ENCODE data around the gene ATF6.

Gene ATF6

GRCh38 chr1:161972828-161973227 lies 206.7 kb downstream of the ATF6 start:
- no peak for DNase-seq (ENCODE audit: low read depth)

DNA sequence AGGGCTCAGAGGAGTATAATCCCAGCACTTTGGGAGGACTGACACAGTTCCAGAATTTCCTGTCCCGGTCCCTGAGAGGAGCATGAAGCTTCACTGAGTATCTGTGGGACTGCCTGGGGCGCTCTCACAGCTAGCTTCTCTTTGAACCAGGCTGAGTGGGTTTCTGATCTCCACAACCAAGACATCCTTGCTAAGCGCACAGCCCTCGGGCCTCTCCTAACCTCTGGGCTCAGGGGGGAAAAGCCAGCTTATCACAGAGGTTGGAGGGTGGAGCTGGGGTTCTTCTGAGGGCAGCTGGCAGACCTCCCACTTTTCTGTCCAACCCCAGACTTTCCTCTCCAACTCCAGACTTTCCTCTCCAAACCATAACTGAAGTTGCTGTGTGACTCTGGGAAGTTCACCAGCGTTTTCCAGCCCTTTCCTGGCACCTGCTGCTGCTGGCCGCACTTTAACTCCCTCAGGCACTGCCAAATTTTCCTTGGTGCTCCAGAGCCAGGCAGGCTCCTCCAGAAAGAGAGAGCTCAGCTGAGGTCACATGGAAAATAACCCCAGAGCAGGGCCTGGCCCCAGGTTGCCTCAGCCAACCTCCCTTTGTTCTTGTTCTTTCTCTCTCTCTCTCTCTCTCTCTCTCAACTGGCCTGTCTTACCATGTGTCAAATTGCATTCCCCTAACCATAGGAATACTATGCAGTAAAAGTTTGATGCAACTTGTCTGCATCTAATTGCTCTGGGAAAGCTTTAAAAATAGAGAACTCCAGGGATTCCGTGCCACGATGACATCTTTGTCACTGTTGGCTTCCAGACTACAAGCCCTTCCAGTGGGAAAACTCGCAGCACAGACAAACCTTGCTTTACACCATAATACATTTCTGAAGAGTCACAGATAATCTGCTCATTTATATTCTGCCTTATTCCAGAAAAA lies 208.1 kb downstream of the ATF6 start:
- no peak for DNase-seq (ENCODE audit: low read depth)

GRCh38 chr1:161978011-161978790 lies 212.1 kb downstream of the ATF6 start:
- no peak for DNase-seq (ENCODE audit: low read depth)

DNA sequence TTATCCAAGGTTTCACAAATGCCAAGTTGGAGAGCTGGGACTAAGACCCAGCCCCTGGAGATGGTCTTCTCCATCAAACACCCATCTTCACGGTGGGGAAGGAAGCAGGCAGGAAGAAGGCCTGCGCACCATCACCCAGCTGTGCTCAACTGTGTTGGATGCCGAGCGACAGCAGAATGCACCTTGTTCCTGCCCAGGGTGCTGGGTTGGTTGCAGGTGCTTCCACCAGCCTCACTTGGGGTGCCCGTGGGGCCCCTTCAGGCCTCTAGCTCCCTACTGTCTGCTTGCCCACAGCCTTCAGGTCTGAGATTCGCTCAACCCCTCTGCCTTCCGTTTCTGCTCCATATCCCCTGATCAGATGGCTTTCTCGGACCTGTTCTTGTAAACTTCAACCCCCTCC lies 215.0 kb downstream of the ATF6 start:
- no peak for DNase-seq (ENCODE audit: low read depth)

GRCh38 chr1:161981735-161982506 lies 215.8 kb downstream of the ATF6 start:
- DNase-seq (ENCODE audit: low read depth), result no peak

DNA sequence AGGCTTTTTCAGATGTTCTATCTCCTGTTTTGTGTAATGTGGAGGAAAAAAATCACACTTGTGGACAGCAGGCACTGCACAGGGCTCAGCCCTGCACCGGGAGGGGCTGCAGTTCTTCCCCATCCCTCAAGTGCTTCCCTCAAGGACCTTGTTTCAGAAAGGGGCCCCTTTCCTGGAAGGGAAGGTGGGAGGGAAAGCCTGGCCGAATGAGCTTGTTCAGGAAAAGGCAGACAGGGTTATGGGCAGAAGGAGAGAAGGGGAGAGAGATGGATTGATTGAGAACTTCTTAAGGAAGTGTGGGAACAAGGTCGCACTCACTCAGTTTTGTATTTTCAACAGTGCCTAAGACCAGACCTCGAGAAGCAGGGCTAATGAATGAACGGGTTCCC lies 216.4 kb downstream of the ATF6 start:
- DNase-seq (ENCODE audit: low read depth), result no peak

- no peak for DNase-seq (ENCODE audit: low read depth)
Measured at GRCh38 chr1:161982917-161983316, 216.8 kb downstream of the ATF6 start.

DNA sequence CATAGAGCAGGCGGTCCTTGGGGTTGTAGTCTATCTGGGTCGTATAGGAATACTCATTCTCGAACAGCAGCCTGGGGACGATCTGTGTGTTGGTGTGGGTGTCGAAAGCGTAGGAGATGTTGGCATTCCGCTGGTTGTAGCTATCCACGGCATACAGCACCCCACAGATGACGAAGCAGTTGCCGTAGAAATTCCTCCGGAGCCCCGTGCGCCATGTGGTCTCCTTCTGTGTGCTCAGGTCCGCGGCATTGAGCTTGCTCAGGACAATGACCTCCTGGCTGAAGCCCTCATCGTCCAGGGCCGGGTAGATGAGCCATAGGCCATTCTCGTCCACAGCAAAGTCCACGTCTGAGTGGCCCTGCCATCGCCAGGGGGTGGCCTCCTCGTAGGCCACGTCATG lies 217.6 kb downstream of the ATF6 start:
- DNase-seq (ENCODE audit: low read depth), result no peak

DNA sequence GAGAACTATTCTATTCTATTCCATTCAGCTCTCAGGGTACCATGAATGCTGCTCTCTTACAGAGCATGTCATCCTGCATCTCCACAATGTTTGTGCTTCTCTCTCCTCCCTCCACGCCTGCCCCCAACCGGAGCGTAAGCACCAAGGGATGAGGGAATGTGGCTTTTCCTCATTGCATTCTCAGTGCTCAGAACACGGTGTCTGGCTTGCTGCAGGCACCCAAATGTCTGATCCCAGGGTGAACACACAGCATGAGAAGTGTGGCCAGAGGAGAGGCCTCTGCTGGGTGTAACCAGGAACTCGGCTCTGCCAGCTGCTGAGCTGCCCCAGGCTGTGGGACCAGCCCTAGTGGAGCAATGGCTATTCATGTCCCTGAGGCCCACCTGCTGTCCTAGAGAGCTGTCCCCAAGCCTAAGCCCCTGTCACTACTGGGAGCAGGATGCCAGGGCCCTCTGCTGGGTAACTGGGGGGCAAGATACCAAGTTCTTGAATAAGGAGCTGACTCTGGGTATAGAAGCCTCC lies 219.2 kb downstream of the ATF6 start:
- no peak for DNase-seq (ENCODE audit: low read depth)

GRCh38 chr1:161986328-161986727 lies 220.2 kb downstream of the ATF6 start:
- no peak for DNase-seq (ENCODE audit: low read depth)

GRCh38 chr1:161987303-161987702 lies 221.2 kb downstream of the ATF6 start:
- no peak for DNase-seq (ENCODE audit: low read depth)

GRCh38 chr1:161987872-161988271 lies 221.8 kb downstream of the ATF6 start:
- DNase-seq (ENCODE audit: low read depth), result no peak

DNA sequence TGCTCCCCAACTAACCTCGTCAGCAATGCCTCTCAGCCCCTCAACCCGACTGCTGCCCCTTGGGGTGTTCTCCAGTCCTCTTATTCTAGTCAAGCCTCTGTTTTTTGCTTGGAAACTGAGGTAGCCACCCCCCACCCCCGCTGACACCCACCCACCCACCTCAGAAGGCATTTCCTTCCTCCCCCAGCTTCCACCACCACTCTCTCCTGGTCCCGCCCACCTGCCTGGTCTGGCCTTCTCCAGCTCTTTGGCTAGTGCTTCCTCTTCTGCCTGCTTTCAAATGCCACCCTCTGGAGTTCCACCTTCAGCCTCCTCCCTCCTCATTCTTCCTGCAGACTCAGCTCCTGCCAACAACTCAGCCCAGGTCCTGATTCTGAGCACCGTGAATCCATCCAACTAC lies 222.3 kb downstream of the ATF6 start:
- DNase-seq (ENCODE audit: low read depth), result no peak

GRCh38 chr1:161989108-161989507 lies 223.0 kb downstream of the ATF6 start:
- no peak for DNase-seq (ENCODE audit: low read depth)

DNA sequence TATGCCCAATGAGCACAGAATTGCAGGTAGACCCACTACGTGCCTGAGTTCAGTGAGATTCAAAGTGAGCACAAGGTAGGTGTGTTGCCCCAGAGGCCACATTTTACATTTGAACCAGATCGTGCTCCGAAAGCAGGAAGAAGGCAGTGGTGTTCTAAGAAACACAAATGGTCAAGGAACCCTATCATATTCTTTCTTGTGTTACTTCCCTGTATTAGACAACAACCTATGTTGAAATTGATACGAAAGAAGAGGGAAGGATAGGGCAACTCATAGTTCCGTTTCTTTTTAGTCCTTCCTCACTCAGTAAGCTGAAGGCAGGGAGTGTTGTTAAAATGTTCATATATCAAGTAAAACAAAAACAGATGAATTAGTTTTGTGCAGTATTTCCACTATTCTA lies 223.7 kb downstream of the ATF6 start:
- no peak for DNase-seq (ENCODE audit: low read depth)

GRCh38 chr1:161993576-161993975 lies 227.5 kb downstream of the ATF6 start:
- no peak for DNase-seq (ENCODE audit: low read depth)

- DNase-seq (ENCODE audit: low read depth), result no peak
Measured at GRCh38 chr1:161994175-161994668, 228.1 kb downstream of the ATF6 start.

DNA sequence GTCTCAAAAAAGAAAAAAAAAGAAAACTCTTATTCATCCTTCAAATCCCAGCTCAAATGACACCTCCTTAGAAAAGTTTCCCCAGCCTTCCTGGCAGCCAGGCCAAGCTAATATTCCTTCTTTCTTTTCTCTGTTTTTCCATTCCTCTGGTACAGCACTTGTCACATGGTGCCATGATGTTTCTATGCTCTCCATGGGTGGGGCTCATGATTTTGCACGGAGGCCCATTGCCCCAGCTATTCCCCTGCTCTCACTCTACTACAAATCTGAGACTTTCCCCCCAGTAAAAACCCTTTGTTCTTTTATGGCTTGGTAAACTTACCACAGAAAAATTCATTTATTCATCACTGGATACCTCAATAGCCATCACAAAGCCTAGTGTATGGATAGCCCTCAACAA lies 231.0 kb downstream of the ATF6 start:
- DNase-seq (ENCODE audit: low read depth), result no peak

- no peak for DNase-seq (ENCODE audit: low read depth)
Measured at GRCh38 chr1:161998811-161999210, 232.7 kb downstream of the ATF6 start.

DNA sequence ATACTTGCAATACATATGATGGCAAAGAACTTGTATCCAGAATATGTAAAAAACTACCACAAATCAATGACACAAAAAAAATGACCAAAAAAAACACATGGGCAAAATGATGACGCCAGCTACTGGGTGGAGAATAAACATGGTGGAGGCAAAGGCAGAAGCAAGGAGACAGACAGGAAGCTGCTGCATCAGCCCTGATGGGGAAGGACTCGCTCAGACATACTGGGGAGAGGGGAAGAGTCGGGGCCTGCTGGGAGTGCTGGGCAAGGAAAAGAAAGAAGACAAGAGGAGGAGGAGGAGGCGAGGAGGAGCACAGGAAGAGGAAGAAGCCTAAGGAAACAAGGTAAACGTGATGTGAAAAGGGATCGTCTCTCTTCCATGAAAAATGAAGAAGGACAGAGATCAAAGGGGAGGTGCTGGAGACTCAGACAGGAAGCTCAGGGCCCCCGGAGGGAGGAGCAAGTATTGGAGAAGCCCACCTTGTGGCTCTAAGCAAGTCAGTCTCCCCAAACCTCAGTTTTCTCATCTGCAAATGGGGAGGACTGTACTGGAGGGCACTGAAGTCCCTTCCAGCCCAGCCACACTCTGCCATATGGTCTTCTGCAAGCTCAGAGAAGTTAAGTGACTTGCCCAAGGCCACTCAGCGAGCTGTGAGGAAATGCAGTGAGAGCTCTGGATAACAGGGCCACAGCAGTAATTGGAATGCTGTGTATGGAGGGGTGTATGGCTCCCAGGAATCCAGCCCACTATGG lies 233.4 kb downstream of the ATF6 start:
- DNase-seq (ENCODE audit: low read depth), result no peak

GRCh38 chr1:162000053-162000420 lies 233.9 kb downstream of the ATF6 start:
- DNase-seq (ENCODE audit: low read depth), result no peak

Measured in stimulated activated CD8-positive, alpha-beta memory T cell treated with anti-CD3 and anti-CD28 coated beads, Interleukin-12 subunit alpha, Interleukin-12 subunit beta, amount 100 ng/mL, for 4 hours (primary cell).